MM.1S (cell line): ENCODE measurements around the gene DYNC2H1.

Experiments
- EZH2 ChIP-seq: fragments of 300-600 bp; sonication (generic); optimal IDR thresholded peaks from 2 replicates; pipeline ENCODE3; 2017; ENCODE audit warnings: low read depth, mild to moderate bottlenecking, antibody characterized with exemption, low read length, mixed read lengths
- EZH2phosphoT487 ChIP-seq: fragments of 300-600 bp; sonication (generic); IDR thresholded peaks from 2 replicates; pipeline ENCODE4 v1.6.1; 2018; ENCODE audit warnings: antibody characterized with exemption, low read length
- TF ChIP-seq, protein P1 (sequence below): fragments of 300-600 bp; sonication (generic); IDR thresholded peaks from 2 replicates; pipeline ENCODE4 v1.5.1; 2016; ENCODE audit warnings: antibody characterized with exemption, low read length, mixed read lengths

DNA sequence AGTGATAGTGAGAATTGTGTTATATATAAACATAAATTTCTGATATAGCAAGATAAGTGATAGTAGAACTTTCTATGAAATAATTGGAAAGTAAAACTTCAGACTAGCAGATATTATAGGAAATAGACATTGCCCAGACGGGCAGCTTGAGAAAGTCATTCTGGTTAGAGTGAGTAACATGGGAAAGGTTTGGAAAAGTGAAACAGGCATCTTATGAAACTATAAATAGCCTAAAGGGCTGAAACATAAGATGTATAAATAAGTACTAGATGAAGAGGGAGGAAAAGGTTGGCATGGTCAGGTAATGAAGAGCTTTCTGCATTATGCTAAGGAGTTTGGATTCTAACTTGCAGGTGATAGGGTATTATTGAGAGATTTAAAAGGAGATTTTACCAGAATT lies 101.3 kb downstream of the DYNC2H1 start:
- TF ChIP-seq, protein P1, sequence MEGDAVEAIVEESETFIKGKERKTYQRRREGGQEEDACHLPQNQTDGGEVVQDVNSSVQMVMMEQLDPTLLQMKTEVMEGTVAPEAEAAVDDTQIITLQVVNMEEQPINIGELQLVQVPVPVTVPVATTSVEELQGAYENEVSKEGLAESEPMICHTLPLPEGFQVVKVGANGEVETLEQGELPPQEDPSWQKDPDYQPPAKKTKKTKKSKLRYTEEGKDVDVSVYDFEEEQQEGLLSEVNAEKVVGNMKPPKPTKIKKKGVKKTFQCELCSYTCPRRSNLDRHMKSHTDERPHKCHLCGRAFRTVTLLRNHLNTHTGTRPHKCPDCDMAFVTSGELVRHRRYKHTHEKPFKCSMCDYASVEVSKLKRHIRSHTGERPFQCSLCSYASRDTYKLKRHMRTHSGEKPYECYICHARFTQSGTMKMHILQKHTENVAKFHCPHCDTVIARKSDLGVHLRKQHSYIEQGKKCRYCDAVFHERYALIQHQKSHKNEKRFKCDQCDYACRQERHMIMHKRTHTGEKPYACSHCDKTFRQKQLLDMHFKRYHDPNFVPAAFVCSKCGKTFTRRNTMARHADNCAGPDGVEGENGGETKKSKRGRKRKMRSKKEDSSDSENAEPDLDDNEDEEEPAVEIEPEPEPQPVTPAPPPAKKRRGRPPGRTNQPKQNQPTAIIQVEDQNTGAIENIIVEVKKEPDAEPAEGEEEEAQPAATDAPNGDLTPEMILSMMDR, result no peak
- TF ChIP-seq EZH2 (no peak), EZH2phosphoT487 (no peak)
